Lung (tissue), 12 donors: Measurements from ENCODE around the gene ME1. TPM values are rescaled to one million over a fixed set of nuclear protein-coding genes. Genes with fewer than 3 reads are reported as not detected.
"Not testable (repeated sequence)": the region's sequence is repeated elsewhere in the genome, so short reads cannot be mapped to it uniquely, and the experiment has no call there.

Experiments used
- ATAC-seq: fragments of 200-7000 bp; cut with Tn5 transposase; one replicate; pipeline ENCODE4 v1.9.1; 2020; ENCODE audit warnings: moderate number of reproducible peaks; ENCODE audit not compliant: insufficient read depth, low FRiP score
- DNase-seq, 3 donors: peaks; one replicate each; pipeline ENCODE4 v3.0.0-alpha.2; 2013 to 2017
- H3K27ac ChIP-seq, 2 donors: one replicate each; pipeline ENCODE4 v1.5.1; 2013; ENCODE audit warnings: mild to moderate bottlenecking in 2 of 2, moderate library complexity in 2 of 2, control low read depth in 1 of 2, inconsistent platforms in 1 of 2, low read depth in 1 of 2, low read length in 1 of 2
- H3K27me3 ChIP-seq, 3 donors: one replicate each; pipeline ENCODE4 v1.5.1; 2013; ENCODE audit warnings: low read length in 2 of 3; ENCODE audit not compliant: control insufficient read depth in 3 of 3, insufficient read depth in 3 of 3
- H3K36me3 ChIP-seq, 4 donors: one replicate each; pipeline ENCODE4 v1.5.1; 2013; ENCODE audit warnings: low read length in 4 of 4, mild to moderate bottlenecking in 1 of 4, moderate library complexity in 1 of 4; ENCODE audit not compliant: control insufficient read depth in 4 of 4, insufficient read depth in 4 of 4
- H3K4me1 ChIP-seq, 5 donors: one replicate each; pipeline ENCODE4 v1.5.1; 2013; ENCODE audit warnings: low read length in 5 of 5, mild to moderate bottlenecking in 2 of 5, moderate library complexity in 1 of 5; ENCODE audit not compliant: control insufficient read depth in 5 of 5, insufficient read depth in 5 of 5
- H3K4me3 ChIP-seq: one replicate; pipeline ENCODE4 v1.5.1; 2013; ENCODE audit warnings: mild to moderate bottlenecking, control low read depth, moderate library complexity
- H3K9ac ChIP-seq, 2 donors: one replicate each; pipeline ENCODE4 v1.5.1; 2013; ENCODE audit warnings: low read length in 2 of 2, control low read depth in 1 of 2; ENCODE audit not compliant: insufficient read depth in 1 of 2
- H3K9me3 ChIP-seq, 4 donors: one replicate each; pipeline ENCODE4 v1.5.1; 2013; ENCODE audit warnings: low read length in 3 of 4, mild to moderate bottlenecking in 1 of 4, moderate library complexity in 1 of 4; ENCODE audit not compliant: control insufficient read depth in 4 of 4, insufficient read depth in 3 of 4
- CTCF ChIP-seq: IDR thresholded peaks from 2 replicates; pipeline ENCODE4 v1.5.1; 2012; ENCODE audit warnings: mild to moderate bottlenecking; ENCODE audit errors: control extremely low read depth, extremely low read depth
- WGBS, 2 donors: extraction: QIAGEN DNeasy Blood & Tissue Kit; methylation state at CpG; one replicate each; pipeline ENCODE4 v1.1.7; 2013; 5-methylcytosine and 5-hydroxymethylcytosine counted together
- polyA plus RNA-seq, 2 donors: library from polyadenylated mRNA; stranded (reverse); fragments of 200-250 nt; gene quantifications; one replicate each; pipeline ENCODE4 v1.2.1, GENCODE V29; 2013
- total RNA-seq, 2 donors: library from RNA; depleted of rRNA in 1 of 2; stranded (reverse); fragments of >200 nt in 1 of 2; gene quantifications; one replicate each; pipeline ENCODE4 v1.2.1, GENCODE V29; 2014 to 2021
- donor health status: control.
- donor health status: control.
- donor health status: Bipolar disorder and iron deficiency.
- donor health status: healthy.
- donor health status: DM: yes; HTN: yes; CAD: no.

ME1 gene
- total and polyA plus RNA-seq, 4 donors = 4.9 to 17.5 (median 10.8) TPM

GRCh38 chr6:83192871-83193746 lies 237.7 kb downstream of the ME1 start, which contains the start of the genes PGM3 and RWDD2A:
Gene PGM3 (minus strand): TSS chr6:83193265. CDS start chr6:83191012, 2,253 bp downstream.
Gene RWDD2A (plus strand): TSS chr6:83193357. CDS start chr6:83194452, 1,095 bp downstream.
- H3K9ac ChIP-seq = peak within 1 kb of the TSS; percentile 83 to 91
- peak; percentile 91 to 95 (median 91) for DNase-seq
- H3K4me1 ChIP-seq = peaks cover 0 to 30% (median 4%) of the 10 kb centered on the region in 5 donors
- WGBS, 2 donors = 0 to 1% methylated on average over 79 to 88 of the region's 88 CpGs
- H3K27me3 ChIP-seq = no peaks in the 10 kb centered on the region
- no peak for TF ChIP-seq CTCF
- ATAC-seq = peak; percentile 98
- peak within 1 kb of the TSS; percentile 95 for H3K4me3 ChIP-seq
- peaks cover 2 to 17% (median 7%) of the 10 kb centered on the region in 4 donors for H3K36me3 ChIP-seq
- no peaks in the 10 kb centered on the region for H3K9me3 ChIP-seq
- H3K27ac ChIP-seq = peak within 1 kb of the TSS; percentile 74 to 91

- no peaks in the 10 kb centered on the region for H3K27me3 ChIP-seq
- ATAC-seq = no peak
- H3K4me3 ChIP-seq = peak overlapping the region; percentile 95
- peak overlapping the region; percentile 71 to 91 for H3K27ac ChIP-seq
- H3K9me3 ChIP-seq = no peaks in the 10 kb centered on the region
- peak in 1 of 3 donors; percentile 62 for DNase-seq
- WGBS, 2 donors = 0 to 2% methylated on average over 4 of the region's 4 CpGs
- peaks cover 2 to 21% (median 7%) of the 10 kb centered on the region in 4 donors for H3K36me3 ChIP-seq
- TF ChIP-seq CTCF = no peak
- H3K9ac ChIP-seq = peak overlapping the region; percentile 83 to 91
- peaks cover 0 to 30% (median 4%) of the 10 kb centered on the region in 5 donors for H3K4me1 ChIP-seq
These were observed 238.4 kb downstream of the ME1 start for GRCh38 chr6:83192456-83192855.

- not testable (repeated sequence) for H3K27ac ChIP-seq, H3K9me3 ChIP-seq, H3K9ac ChIP-seq, H3K27me3 ChIP-seq, H3K4me3 ChIP-seq, ATAC-seq, DNase-seq
- 91 to 94% methylated on average over 13 to 17 of the region's 18 CpGs for WGBS, 2 donors
- Histone ChIP-seq H3K36me3 (peaks cover 2 to 21% (median 7%) of the 10 kb centered on the region in 4 donors), H3K4me1 (peaks cover 0 to 30% (median 4%) of the 10 kb centered on the region in 5 donors)
These were observed 238.9 kb downstream of the ME1 start for GRCh38 chr6:83191974-83192373.

- 90% methylated on average over 6 of the region's 6 CpGs for WGBS, 2 donors
- H3K36me3 ChIP-seq = peaks cover 7 to 26% (median 9%) of the 10 kb centered on the region in 4 donors
- no peaks in the 10 kb centered on the region for H3K9me3 ChIP-seq
- H3K4me1 ChIP-seq = peaks cover 0 to 30% (median 4%) of the 10 kb centered on the region in 5 donors
- H3K27ac ChIP-seq = no peak overlapping the region
- no peak for ATAC-seq
- no peak overlapping the region for H3K9ac ChIP-seq
- H3K4me3 ChIP-seq = no peak overlapping the region
- H3K27me3 ChIP-seq = no peaks in the 10 kb centered on the region
- DNase-seq = peak; percentile 60 to 89 (median 86)
- no peak for TF ChIP-seq CTCF
These were observed 240.2 kb downstream of the ME1 start for GRCh38 chr6:83190626-83191025.
